SK-N-MC (cell line): Measurements from ENCODE around the gene ZKSCAN1.
"Not testable (repeated sequence)": the region's sequence is repeated elsewhere in the genome, so short reads cannot be mapped to it uniquely, and the experiment has no call there.

Experiments used
- EZH2 ChIP-seq: fragments of 200-600 bp; sonication (generic); IDR thresholded peaks from one replicate; pipeline ENCODE4 v1.6.1; 2017; ENCODE audit warnings: antibody characterized with exemption
- FOXP2 ChIP-seq: optimal IDR thresholded peaks from 2 replicates; pipeline ENCODE3; 2011; ENCODE audit warnings: mild to moderate bottlenecking, moderate library complexity; ENCODE audit not compliant: insufficient read depth; ENCODE audit errors: extremely low read length, control extremely low read depth
- POLR2AphosphoS5 ChIP-seq: IDR thresholded peaks from 2 replicates; pipeline ENCODE4 v1.6.1; 2012; ENCODE audit warnings: mild to moderate bottlenecking, low read depth, low read length, borderline replicate concordance

GRCh38 chr7:99969813-99970212 lies 45.6 kb upstream of the ZKSCAN1 start:
- not testable (repeated sequence) for TF ChIP-seq POLR2AphosphoS5, EZH2, FOXP2
